ENCODE measurements around the gene POLR2F.

Gene POLR2F

GRCh38 chr22:38009000-38009806, 55.7 kb downstream of the POLR2F start:
- no peak for DNase-seq

DNA sequence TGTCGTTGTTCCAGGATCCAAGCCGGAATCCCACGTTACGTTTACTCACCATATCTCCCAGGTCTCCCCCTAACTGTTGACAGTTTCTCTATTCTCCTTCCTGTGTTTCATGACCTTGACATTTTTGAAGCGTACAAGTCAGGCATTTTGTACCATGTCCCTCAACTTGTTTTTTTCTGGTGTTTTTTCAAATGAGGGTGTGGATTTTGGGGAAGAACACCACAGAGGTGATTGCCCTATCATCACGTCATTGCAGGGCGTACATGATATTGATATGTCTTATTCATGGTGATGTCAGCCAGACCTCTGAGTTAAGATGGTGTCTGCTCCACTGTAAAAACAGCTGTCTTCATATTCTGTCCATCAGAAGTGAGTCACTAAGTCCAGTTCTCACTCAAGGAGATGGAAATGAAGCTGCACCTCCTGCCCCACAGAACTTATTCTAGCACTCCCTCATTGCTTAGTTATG, 59.1 kb downstream of the POLR2F start:
- no peak for DNase-seq

DNA sequence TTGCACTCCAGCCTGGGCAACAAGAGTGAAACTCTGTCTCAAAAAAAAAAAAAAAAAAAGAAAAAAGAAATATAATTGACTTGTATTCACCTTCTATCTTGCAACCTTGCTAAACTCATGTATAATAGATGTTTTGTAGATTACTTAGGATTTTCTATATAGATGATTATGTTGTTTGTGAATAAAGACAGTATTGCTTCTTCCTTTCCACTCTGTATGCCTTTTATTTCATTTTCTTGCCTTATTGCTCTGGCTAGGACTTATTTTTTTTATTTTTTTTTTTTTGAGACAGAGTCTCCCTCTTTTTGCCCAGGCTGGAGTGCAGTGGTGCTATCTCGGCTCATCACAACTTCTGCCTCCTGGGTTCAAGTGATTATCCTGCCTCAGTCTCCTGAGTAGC, 60.6 kb downstream of the POLR2F start:
- DNase-seq = no peak

DNA sequence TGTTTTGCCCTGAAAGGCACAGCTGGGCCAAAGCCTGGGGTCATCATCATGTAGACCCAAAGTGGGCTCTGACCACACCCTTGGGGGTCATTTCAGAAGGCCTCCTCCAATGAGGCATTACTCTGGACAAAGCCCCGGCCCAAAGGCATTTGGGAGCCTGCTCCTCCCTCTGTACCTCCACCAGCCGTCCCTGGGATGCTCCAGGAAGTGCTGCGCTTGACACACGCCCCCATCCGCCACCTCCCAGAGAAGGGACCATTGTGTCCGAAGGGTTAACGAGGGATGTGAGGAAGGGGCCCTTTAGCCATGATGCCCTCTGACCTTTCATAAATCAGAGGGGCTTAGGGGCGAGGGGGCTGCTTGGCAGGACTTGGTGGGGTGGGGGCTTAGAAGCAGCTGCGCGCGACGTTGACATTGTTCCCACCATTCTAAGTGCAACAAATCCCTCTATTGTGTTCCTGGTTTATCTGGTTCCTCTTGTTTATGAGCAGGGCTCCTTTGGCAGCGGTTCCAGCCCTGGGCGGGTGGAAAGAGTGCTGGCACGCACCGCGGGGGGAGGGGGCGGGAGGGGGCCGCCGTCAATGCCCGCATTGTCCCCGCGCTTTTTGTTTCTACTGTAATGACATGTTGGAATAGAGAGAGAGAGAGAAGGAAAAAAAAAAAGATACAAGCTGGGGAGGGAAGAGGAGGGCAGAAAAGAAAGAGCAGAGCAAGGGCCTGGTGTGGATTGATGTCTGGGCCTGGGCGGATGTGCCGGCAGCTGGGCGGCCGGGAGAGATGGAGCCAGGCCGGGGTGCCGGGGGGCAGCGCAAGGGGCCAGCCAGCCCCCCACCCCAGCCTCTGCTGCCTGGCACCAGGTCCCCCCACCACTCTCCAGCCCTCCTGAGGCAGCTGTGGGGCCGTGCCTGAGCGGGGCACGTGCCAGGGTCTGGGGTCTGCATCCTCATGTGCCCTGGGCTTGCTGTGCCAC, 63.0 kb downstream of the POLR2F start:
- no peak for DNase-seq

DNA sequence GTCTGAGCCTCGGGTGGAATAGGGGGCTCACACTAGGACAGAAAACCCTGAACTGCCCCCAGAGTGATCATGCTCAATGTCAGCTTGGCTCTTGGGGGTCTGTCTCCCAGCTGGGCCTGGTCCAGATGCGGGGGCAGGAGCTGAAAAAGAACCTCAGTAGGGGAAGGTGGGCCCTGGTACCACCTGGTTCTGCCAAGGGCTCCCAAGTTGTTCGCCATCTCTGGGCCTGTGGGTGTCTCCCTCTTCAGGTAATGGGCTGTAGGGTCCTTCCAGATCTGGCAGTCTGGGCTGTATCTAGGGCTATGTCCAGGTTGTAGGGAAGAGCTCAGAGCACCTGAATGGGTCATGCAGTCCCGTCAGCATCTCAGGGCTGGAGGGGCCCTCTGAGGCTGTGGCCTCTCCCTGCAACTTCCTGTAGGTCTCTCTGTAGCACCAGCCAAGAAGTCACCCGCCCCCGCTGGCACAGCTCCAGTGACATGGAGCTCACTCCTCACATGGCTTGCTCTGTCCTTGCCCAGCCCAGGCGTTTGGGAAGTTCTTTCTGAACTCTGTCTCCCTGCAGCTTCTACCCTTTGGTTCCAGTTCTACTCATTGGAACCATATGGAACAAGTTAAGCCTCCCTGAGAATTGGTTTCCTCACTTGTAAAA, 63.9 kb downstream of the POLR2F start:
- DNase-seq = no peak

DNA sequence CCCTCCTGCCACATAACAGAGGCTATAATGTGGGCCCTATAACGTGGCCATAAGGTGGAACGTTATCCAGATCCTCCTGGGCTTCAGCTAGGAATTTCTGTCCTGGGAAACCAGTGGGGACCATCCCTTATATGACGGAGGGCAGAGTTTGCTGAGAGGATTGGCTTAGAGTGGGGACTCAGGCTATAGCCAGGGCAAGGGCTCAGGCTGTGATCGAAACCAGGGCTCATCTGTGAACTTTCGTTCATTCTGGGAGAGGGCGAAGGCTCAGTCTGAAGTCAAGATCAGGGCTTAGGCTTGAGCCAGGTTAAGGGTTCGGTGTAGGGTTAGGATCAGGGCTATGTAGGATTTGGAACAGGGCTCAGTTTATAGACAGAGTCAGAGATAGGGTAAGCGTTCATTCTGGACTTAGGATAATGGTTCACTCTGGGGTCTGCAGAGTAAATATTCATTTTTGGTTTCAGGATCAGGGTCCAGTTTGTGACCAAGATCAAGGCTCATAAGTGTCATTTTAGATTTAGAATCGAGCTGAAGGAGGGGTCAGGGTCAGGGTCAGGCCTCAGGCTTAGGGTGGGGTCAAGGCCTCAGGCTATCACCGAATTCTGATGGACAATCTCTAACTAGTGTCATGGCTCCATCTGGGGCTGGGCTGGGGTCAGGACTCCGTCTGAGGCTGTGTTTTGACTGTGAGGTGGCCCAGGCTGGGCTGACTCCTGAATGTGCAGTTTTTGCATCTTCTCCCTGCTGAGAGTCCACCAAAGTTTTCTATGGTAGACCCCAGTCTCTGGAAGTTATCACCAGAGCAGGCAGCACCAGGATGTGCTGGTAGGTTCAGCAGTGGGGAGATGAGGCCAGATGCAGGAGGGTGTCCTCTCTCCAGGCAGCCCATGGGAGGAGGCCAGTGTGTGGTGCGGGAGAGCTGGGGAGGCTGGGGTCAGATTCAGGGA, 64.7 kb downstream of the POLR2F start:
- no peak for DNase-seq
